Sigmoid colon (tissue), 4 donors: ENCODE data around the gene PPP4R1.

ENCODE experiments used
- CTCF ChIP-seq, 4 experiments: fragments of 450-650 bp in 3 of 4; fragments of 200-600 bp in 1 of 4; IDR thresholded peaks; one replicate each; pipeline ENCODE4 v1.5.1; 2016 to 2019; ENCODE audit warnings: antibody characterized with exemption in 4 of 4, mild to moderate bottlenecking in 3 of 4, moderate library complexity in 2 of 4
- EP300 ChIP-seq, 4 donors: sonication (generic); formaldehyde crosslinking; IDR thresholded peaks; one replicate each; pipeline ENCODE4 v1.6.1; 2017; ENCODE audit warnings: antibody characterized with exemption in 4 of 4
- POLR2A ChIP-seq, 2 donors: fragments of 450-650 bp; IDR thresholded peaks; one replicate each; pipeline ENCODE4 v1.6.1; 2016; ENCODE audit warnings: antibody characterized with exemption in 2 of 2, mild to moderate bottlenecking in 2 of 2, moderate library complexity in 2 of 2

GRCh38 chr18:9648431-9649163 is 34.2 kb upstream of the PPP4R1 start:
- TF ChIP-seq EP300 (IDR thresholded peaks at IDR 0.05) (no peak), POLR2A (IDR thresholded peaks at IDR 0.05) (no peak), CTCF (IDR thresholded peaks at IDR 0.05) (no peak)
